ENCODE measurements around the gene ACKR2. TPM values are rescaled to one million over a fixed set of nuclear protein-coding genes. Genes with fewer than 3 reads are reported as not detected.
A peak's percentile ranks its signal among the peaks of the same experiment; 100 is the strongest.

Gene ACKR2
- total RNA-seq, 1 donor: not detected

- Histone ChIP-seq H3K9me3 (ENCODE audit: low read depth, low read length) (no peaks in the 10 kb centered on the region), H3K79me2 (ENCODE audit: insufficient read depth, low read length) (peaks cover 54% of the 10 kb centered on the region), H3K27ac (ENCODE audit: low read depth, low read length) (no peak overlapping the region), H3K27me3 (ENCODE audit: insufficient read depth, low read length) (no peaks in the 10 kb centered on the region), H4K20me1 (ENCODE audit: insufficient read depth, low read length) (peaks cover 7% of the 10 kb centered on the region), H3K36me3 (ENCODE audit: insufficient read depth, low read length) (no peaks in the 10 kb centered on the region), H2AFZ (ENCODE audit: low read length) (no peak overlapping the region), H3K4me1 (ENCODE audit: insufficient read depth, low read length) (peaks cover 21% of the 10 kb centered on the region), H3K4me3 (ENCODE audit: insufficient read depth, low read length) (no peak overlapping the region), H3K4me2 (ENCODE audit: insufficient read depth, low read length) (no peak overlapping the region)
- TF ChIP-seq CTCF (IDR thresholded peaks at IDR 0.05; ENCODE audit: extremely low read depth, low read depth, low read length): no peak
- DNase-seq (ENCODE audit: insufficient read length, low spot score, missing footprints): no peak
Observed at GRCh38 chr3:42801048-42801620, 8.1 kb upstream of the ACKR2 start.

GRCh38 chr3:42801784-42802183 lies 7.5 kb upstream of the ACKR2 start:
- Histone ChIP-seq H3K36me3 (ENCODE audit: insufficient read depth, low read length) (no peaks in the 10 kb centered on the region), H3K4me1 (ENCODE audit: insufficient read depth, low read length) (peaks cover 21% of the 10 kb centered on the region), H3K79me2 (ENCODE audit: insufficient read depth, low read length) (peaks cover 50% of the 10 kb centered on the region), H3K4me2 (ENCODE audit: insufficient read depth, low read length) (no peak overlapping the region), H2AFZ (ENCODE audit: low read length) (no peak overlapping the region), H3K27ac (ENCODE audit: low read depth, low read length) (no peak overlapping the region), H3K9me3 (ENCODE audit: low read depth, low read length) (no peaks in the 10 kb centered on the region), H4K20me1 (ENCODE audit: insufficient read depth, low read length) (peaks cover 7% of the 10 kb centered on the region), H3K27me3 (ENCODE audit: insufficient read depth, low read length) (no peaks in the 10 kb centered on the region), H3K4me3 (ENCODE audit: insufficient read depth, low read length) (no peak overlapping the region)
- no peak for DNase-seq (ENCODE audit: insufficient read length, low spot score, missing footprints)
- no peak for TF ChIP-seq CTCF (IDR thresholded peaks at IDR 0.05; ENCODE audit: extremely low read depth, low read depth, low read length)

DNA sequence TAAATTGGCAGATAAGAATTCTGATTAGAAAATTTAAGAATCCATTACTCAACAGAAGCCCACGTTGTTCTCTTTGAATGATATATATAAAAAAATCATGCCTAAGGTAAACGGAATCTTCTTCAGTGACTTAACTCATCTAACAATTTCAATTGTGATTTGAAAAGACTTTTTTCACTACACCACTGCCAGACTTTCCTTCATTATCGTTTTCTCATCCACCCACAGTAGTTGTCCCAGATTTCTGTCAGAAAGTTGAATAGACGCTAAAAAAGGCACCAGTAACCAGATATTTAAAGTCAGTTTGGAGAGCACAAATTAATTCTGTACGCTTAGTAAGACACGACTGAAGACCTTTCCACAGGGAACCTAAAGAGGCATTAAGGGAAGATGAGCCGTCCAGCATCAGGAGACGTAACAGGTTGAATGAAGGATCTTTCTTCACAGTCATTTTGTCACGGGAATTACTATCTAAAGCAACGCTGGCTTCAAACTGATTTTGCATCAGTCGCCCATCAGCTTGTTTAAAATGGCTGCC lies 6.3 kb upstream of the ACKR2 start:
- H3K4me1 ChIP-seq (ENCODE audit: insufficient read depth, low read length): peaks cover 21% of the 10 kb centered on the region
- no peaks in the 10 kb centered on the region for H3K36me3 ChIP-seq (ENCODE audit: insufficient read depth, low read length)
- H3K4me3 ChIP-seq (ENCODE audit: insufficient read depth, low read length): peak overlapping the region; percentile 96
- H2AFZ ChIP-seq (ENCODE audit: low read length): peak overlapping the region; percentile 96
- peaks cover 2% of the 10 kb centered on the region for H3K27me3 ChIP-seq (ENCODE audit: insufficient read depth, low read length)
- no peak for TF ChIP-seq CTCF (IDR thresholded peaks at IDR 0.05; ENCODE audit: extremely low read depth, low read depth, low read length)
- H3K9me3 ChIP-seq (ENCODE audit: low read depth, low read length): no peaks in the 10 kb centered on the region
- no peak for DNase-seq (ENCODE audit: insufficient read length, low spot score, missing footprints)
- H3K27ac ChIP-seq (ENCODE audit: low read depth, low read length): peak overlapping the region; percentile 88
- H3K79me2 ChIP-seq (ENCODE audit: insufficient read depth, low read length): peaks cover 50% of the 10 kb centered on the region
- peak overlapping the region; percentile 99 for H3K4me2 ChIP-seq (ENCODE audit: insufficient read depth, low read length)
- peaks cover 7% of the 10 kb centered on the region for H4K20me1 ChIP-seq (ENCODE audit: insufficient read depth, low read length)

- no peaks in the 10 kb centered on the region for H3K9me3 ChIP-seq (ENCODE audit: low read depth, low read length)
- H3K79me2 ChIP-seq (ENCODE audit: insufficient read depth, low read length): peaks cover 50% of the 10 kb centered on the region
- peak overlapping the region; percentile 88 for H3K27ac ChIP-seq (ENCODE audit: low read depth, low read length)
- TF ChIP-seq CTCF (IDR thresholded peaks at IDR 0.05; ENCODE audit: extremely low read depth, low read depth, low read length): no peak
- DNase-seq (ENCODE audit: insufficient read length, low spot score, missing footprints): peak; percentile 72
- peak overlapping the region; percentile 96 for H3K4me3 ChIP-seq (ENCODE audit: insufficient read depth, low read length)
- H2AFZ ChIP-seq (ENCODE audit: low read length): peak overlapping the region; percentile 96
- peak overlapping the region; percentile 99 for H3K4me2 ChIP-seq (ENCODE audit: insufficient read depth, low read length)
- H4K20me1 ChIP-seq (ENCODE audit: insufficient read depth, low read length): peaks cover 7% of the 10 kb centered on the region
- H3K36me3 ChIP-seq (ENCODE audit: insufficient read depth, low read length): no peaks in the 10 kb centered on the region
- peaks cover 3% of the 10 kb centered on the region for H3K27me3 ChIP-seq (ENCODE audit: insufficient read depth, low read length)
- H3K4me1 ChIP-seq (ENCODE audit: insufficient read depth, low read length): peaks cover 21% of the 10 kb centered on the region
Observed at GRCh38 chr3:42803414-42804105, 5.7 kb upstream of the ACKR2 start.
